Endothelial cell of umbilical vein (primary cell): ENCODE measurements around the gene MRC2. TPM values are rescaled to one million over a fixed set of nuclear protein-coding genes. Genes with fewer than 3 reads are reported as not detected.

Experiments
- BruUV-seq: library from RNA; stranded (reverse); fragments of 400-500 nt; replicated peaks from 2 replicates; lab custom pipeline; 2021; lab: Mats Ljungman, UMichigan
- CTCF ChIA-PET: fragments of 300-600, 350-600 bp; sonication (Branson Sonifier 250); formaldehyde crosslinking; loops from one replicate; lab custom pipeline; 2021; ENCODE audit warnings: antibody characterized with exemption, inconsistent platforms; lab: Charles Lee
- POLR2A ChIA-PET: fragments of 300-600, 350-600 bp; sonication (Branson Sonifier 250); formaldehyde crosslinking; loops from one replicate; lab custom pipeline; 2021; ENCODE audit warnings: antibody characterized with exemption, inconsistent platforms; lab: Charles Lee
- DNase-seq: peaks from one replicate; pipeline ENCODE4 v3.0.0-alpha.2; 2011; ENCODE audit warnings: low read depth, low spot score
- FAIRE-seq: peaks from 2 replicates; lab custom pipeline; 2011; peaks lifted over from hg19 to GRCh38; lab: Jason Lieb, UNC
- H2AFZ ChIP-seq: 2 replicates; pipeline ENCODE4 v1.6.0; 2012; ENCODE audit warnings: low read depth, low read length, control low read depth, inconsistent platforms
- H3K27ac ChIP-seq: 2 replicates; pipeline ENCODE4 v1.5.1; 2011; ENCODE audit warnings: low read depth, mild to moderate bottlenecking, control low read depth, low read length, moderate library complexity; ENCODE audit not compliant: insufficient read depth
- H3K27me3 ChIP-seq, 2 experiments: 2 replicates each; pipeline versions ENCODE4 v1.6.0 to v1.6.1; 2011; ENCODE audit warnings: low read length in 2 of 2, mixed read lengths in 1 of 2; ENCODE audit not compliant: control insufficient read depth in 2 of 2, insufficient read depth in 2 of 2
- H3K36me3 ChIP-seq, 2 experiments: 2 replicates in 1 of 2; 3 replicates in 1 of 2; pipeline ENCODE4 v1.5.1; 2011; ENCODE audit warnings: low read length in 2 of 2, mild to moderate bottlenecking in 1 of 2, moderate library complexity in 1 of 2; ENCODE audit not compliant: control insufficient read depth in 2 of 2, insufficient read depth in 2 of 2; ENCODE audit errors: extremely low read depth in 1 of 2
- H3K4me1 ChIP-seq: 3 replicates; pipeline ENCODE4 v1.5.1; 2011; ENCODE audit warnings: mild to moderate bottlenecking, low read length; ENCODE audit not compliant: control insufficient read depth, insufficient read depth; ENCODE audit errors: extremely low read depth
- H3K4me2 ChIP-seq: 2 replicates; pipeline ENCODE4 v1.6.1; 2011; ENCODE audit warnings: low read length, control low read depth, mixed read lengths; ENCODE audit not compliant: insufficient read depth
- H3K4me3 ChIP-seq, 3 experiments: fragments of 200-600 bp in 1 of 3; sonication (generic), shearing (Covaris generic) in 1 of 3; replicated peaks in 1 of 3; 2 replicates each; pipeline ENCODE4 v1.5.1; 2011 to 2016; ENCODE audit warnings: control low read depth in 3 of 3, low read length in 3 of 3, mild to moderate bottlenecking in 2 of 3, inconsistent platforms in 1 of 3, low read depth in 1 of 3, moderate library complexity in 1 of 3; ENCODE audit not compliant: insufficient read depth in 1 of 3
- H3K79me2 ChIP-seq: 2 replicates; pipeline ENCODE4 v1.6.0; 2012; ENCODE audit warnings: low read length, inconsistent platforms; ENCODE audit not compliant: control insufficient read depth, insufficient read depth
- H3K9ac ChIP-seq: replicated peaks from 2 replicates; pipeline ENCODE3; 2011; ENCODE audit warnings: low read length, control low read depth; ENCODE audit not compliant: insufficient read depth; ENCODE audit errors: extremely low read depth
- H3K9me1 ChIP-seq: replicated peaks from 3 replicates; pipeline ENCODE4 v1.6.0; 2011; ENCODE audit warnings: mild to moderate bottlenecking, low read length; ENCODE audit not compliant: control insufficient read depth, insufficient read depth; ENCODE audit errors: extremely low read depth
- H3K9me3 ChIP-seq: replicated peaks from 2 replicates; pipeline ENCODE4 v1.5.1; 2012; ENCODE audit warnings: low read length, inconsistent platforms; ENCODE audit not compliant: control insufficient read depth, insufficient read depth
- H4K20me1 ChIP-seq: replicated peaks from 2 replicates; pipeline ENCODE3; 2011; ENCODE audit warnings: mild to moderate bottlenecking, low read length; ENCODE audit not compliant: control insufficient read depth, insufficient read depth; ENCODE audit errors: extremely low read depth
- CTCF ChIP-seq, 2 donors: IDR thresholded peaks; 1 replicate in 1 of 2; 2 replicates in 1 of 2; pipeline ENCODE4 v1.5.1; 2011; ENCODE audit warnings: low read length in 2 of 2, mild to moderate bottlenecking in 2 of 2, moderate library complexity in 2 of 2, control low read depth in 1 of 2, inconsistent platforms in 1 of 2, low read depth in 1 of 2; ENCODE audit not compliant: insufficient read depth in 1 of 2; ENCODE audit errors: extremely low read depth in 1 of 2
- EZH2 ChIP-seq: IDR thresholded peaks from 2 replicates; pipeline ENCODE4 v1.6.1; 2012; ENCODE audit warnings: borderline replicate concordance, low read depth, mild to moderate bottlenecking, moderate library complexity, low read length, inconsistent platforms; ENCODE audit not compliant: severe bottlenecking
- GATA2 ChIP-seq: IDR thresholded peaks from 2 replicates; pipeline ENCODE4 v1.7.0; 2011; ENCODE audit warnings: low read depth, mild to moderate bottlenecking, moderate library complexity, mixed read lengths, low read length; ENCODE audit not compliant: insufficient read length, insufficient read depth
- MAX ChIP-seq: IDR thresholded peaks from 2 replicates; pipeline ENCODE4 v1.6.1; 2011; ENCODE audit not compliant: insufficient read depth, insufficient read length
- MYC ChIP-seq: IDR thresholded peaks from one replicate; pipeline ENCODE4 v1.6.1; 2011; ENCODE audit warnings: mild to moderate bottlenecking, low read depth, low read length
- POLR2A ChIP-seq: IDR thresholded peaks from 2 replicates; pipeline ENCODE4 v1.6.1; 2012; ENCODE audit warnings: low read depth, mild to moderate bottlenecking, control low read depth, low read length
- POLR2AphosphoS5 ChIP-seq: IDR thresholded peaks from 2 replicates; pipeline ENCODE4 v1.6.1; 2012; ENCODE audit warnings: low read depth, mild to moderate bottlenecking, control low read depth, low read length, moderate library complexity; ENCODE audit not compliant: insufficient read depth
- dilution Hi-C: fragments of 300-500 bp; cut with MboI; formaldehyde crosslinking; loops from one replicate; pipeline ENCODE4 v1.15.0; 2019; ENCODE audit warnings: low sequenced_read_pairs; ENCODE audit not compliant: extremely low pct_ligation_motif_present
- intact Hi-C: fragments of 100-400 bp; cut with micrococcal nuclease; formaldehyde crosslinking; loops from one replicate; pipeline ENCODE4 v1.10.0; 2022
- polyA plus RNA-seq, 4 experiments: library from polyadenylated mRNA; depleted of rRNA in 3 of 4; stranded (reverse) in 3 of 4; unstranded in 1 of 4; fragments of >200 nt; gene quantifications; 2 replicates each; pipeline versions ENCODE4 v1.2.1 to v1.2.3, GENCODE V29; 2011 to 2012; ENCODE audit warnings: missing spikeins in 1 of 4
- total RNA-seq: library from RNA; stranded (reverse); gene quantifications from 2 replicates; pipeline ENCODE4 v1.2.3, GENCODE V29; 2021

The MRC2 gene
- total and polyA plus RNA-seq, 2 donors (not counting 3 experiments of a cell fraction or from before 2014, with no cell fraction given), result 30.6 to 52.7 TPM

GRCh38 chr17:62641153-62641552 lies 13.7 kb downstream of the MRC2 start:
- ChIA-PET CTCF (no interaction called here), POLR2A (interaction anchor here (0.7 kb wide), 1 partner anchor 438 kb away, joined by 3 read pairs; no protein-coding TSS in a partner anchor)
- Histone ChIP-seq H3K79me2 (no peaks in the 10 kb centered on the region), H3K4me1 (no peaks in the 10 kb centered on the region), H4K20me1 (no peaks in the 10 kb centered on the region), H2AFZ (no peak overlapping the region), H3K27ac (no peak overlapping the region), H3K9me1 (no peaks in the 10 kb centered on the region), H3K4me3 (no peak overlapping the region), H3K9ac (no peak overlapping the region), H3K9me3 (no peaks in the 10 kb centered on the region), H3K4me2 (no peak overlapping the region), H3K36me3 (no peaks in the 10 kb centered on the region), H3K27me3 (no peaks in the 10 kb centered on the region)
- no peak for FAIRE-seq
- no TSS peak for BruUV-seq
- intact Hi-C loops (no loop called here), dilution Hi-C loops (no loop called here)
- no peak for DNase-seq
- TF ChIP-seq POLR2A, result no peak
- no peak for TF ChIP-seq GATA2
- no peak for TF ChIP-seq MAX
- no peak for TF ChIP-seq CTCF (IDR thresholded peaks at IDR 0.05; ENCODE audit: extremely low read depth in 1 of 2, insufficient read depth in 1 of 2, low read depth in 1 of 2, low read length in 2 of 2)
- no peak for TF ChIP-seq POLR2AphosphoS5

- ChIA-PET CTCF (no interaction called here), POLR2A (no interaction called here)
- no peaks in the 10 kb centered on the region for H3K9me3 ChIP-seq
- no peak overlapping the region for H2AFZ ChIP-seq
- no peaks in the 10 kb centered on the region for H4K20me1 ChIP-seq
- FAIRE-seq (no peak), DNase-seq (no peak)
- intact Hi-C loops, result no loop called here
- TF ChIP-seq POLR2AphosphoS5 (no peak), GATA2 (no peak), CTCF (IDR thresholded peaks at IDR 0.05; ENCODE audit: extremely low read depth in 1 of 2, insufficient read depth in 1 of 2, low read depth in 1 of 2, low read length in 2 of 2) (no peak), MYC (no peak), MAX (no peak), POLR2A (no peak), EZH2 (no peak)
- H3K4me1 ChIP-seq, result no peaks in the 10 kb centered on the region
- no TSS peak for BruUV-seq
- no peak overlapping the region for H3K4me2 ChIP-seq
- no peak overlapping the region for H3K9ac ChIP-seq
- H3K9me1 ChIP-seq, result no peaks in the 10 kb centered on the region
- H3K79me2 ChIP-seq, result no peaks in the 10 kb centered on the region
- no peak overlapping the region for H3K27ac ChIP-seq
- no peak overlapping the region for H3K4me3 ChIP-seq
- no peaks in the 10 kb centered on the region for H3K27me3 ChIP-seq
- dilution Hi-C loops, result no loop called here
- H3K36me3 ChIP-seq, result no peaks in the 10 kb centered on the region
These were observed 14.5 kb downstream of the MRC2 start for GRCh38 chr17:62641951-62642350.
